H7 (cell line): ENCODE results near the gene ACTG1. TPM values are rescaled to one million over a fixed set of nuclear protein-coding genes. Genes with fewer than 3 reads are reported as not detected.

Experiments used
- DNase-seq: peaks from one replicate; pipeline ENCODE4 v3.0.0; 2012
- H3K27me3 ChIP-seq: 2 replicates; pipeline ENCODE4 v1.6.0; 2011; ENCODE audit warnings: mild to moderate bottlenecking, low read length; ENCODE audit not compliant: control insufficient read depth, insufficient read depth
- H3K36me3 ChIP-seq: replicated peaks from 2 replicates; pipeline ENCODE4 v1.5.1; 2011; ENCODE audit warnings: low read length; ENCODE audit not compliant: control insufficient read depth, insufficient read depth
- H3K4me3 ChIP-seq: 2 replicates; pipeline ENCODE4 v1.5.1; 2011; ENCODE audit warnings: low read depth, mild to moderate bottlenecking, control low read depth, low read length, moderate library complexity; ENCODE audit not compliant: insufficient read depth
- total RNA-seq: library from RNA; depleted of rRNA; stranded (reverse); fragments of >200 nt; shearing (Covaris generic); gene quantifications from 2 replicates; pipeline ENCODE4 v1.2.3, GENCODE V29; 2014

Gene ACTG1
- total RNA-seq, 1 experiment from 2014 or later = 5,789 TPM

DNA sequence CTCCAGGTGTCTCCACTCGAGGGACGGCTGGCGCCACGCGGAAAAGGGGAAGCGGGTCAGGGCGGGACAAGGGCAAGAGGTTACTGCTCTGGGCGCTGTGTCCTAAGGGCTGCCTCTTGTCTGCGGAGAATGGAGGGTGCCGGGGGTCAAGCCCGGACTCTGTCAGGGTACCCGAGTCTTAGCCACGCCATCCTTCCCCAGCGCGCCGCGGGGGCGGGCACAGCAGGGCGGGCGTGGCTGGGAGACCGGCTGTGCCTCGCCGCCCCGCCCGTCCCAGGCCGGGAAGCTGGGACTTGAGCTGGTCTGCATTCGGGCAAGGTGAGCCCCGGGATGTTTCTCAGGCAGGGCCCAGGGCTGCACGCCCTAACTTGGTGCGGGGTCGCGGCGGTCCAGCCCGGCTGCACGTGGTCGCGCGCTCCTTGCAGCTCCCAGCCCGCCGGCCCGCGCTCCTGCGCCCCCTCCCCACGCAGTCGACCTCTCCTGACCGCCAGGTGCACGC is 6.2 kb upstream of the ACTG1 start:
- peaks cover 1% of the 10 kb centered on the region; the same call in 1 of the 2 replicates for H3K36me3 ChIP-seq
- DNase-seq = peak; percentile 88
- H3K27me3 ChIP-seq = peaks cover 18% of the 10 kb centered on the region

DNA sequence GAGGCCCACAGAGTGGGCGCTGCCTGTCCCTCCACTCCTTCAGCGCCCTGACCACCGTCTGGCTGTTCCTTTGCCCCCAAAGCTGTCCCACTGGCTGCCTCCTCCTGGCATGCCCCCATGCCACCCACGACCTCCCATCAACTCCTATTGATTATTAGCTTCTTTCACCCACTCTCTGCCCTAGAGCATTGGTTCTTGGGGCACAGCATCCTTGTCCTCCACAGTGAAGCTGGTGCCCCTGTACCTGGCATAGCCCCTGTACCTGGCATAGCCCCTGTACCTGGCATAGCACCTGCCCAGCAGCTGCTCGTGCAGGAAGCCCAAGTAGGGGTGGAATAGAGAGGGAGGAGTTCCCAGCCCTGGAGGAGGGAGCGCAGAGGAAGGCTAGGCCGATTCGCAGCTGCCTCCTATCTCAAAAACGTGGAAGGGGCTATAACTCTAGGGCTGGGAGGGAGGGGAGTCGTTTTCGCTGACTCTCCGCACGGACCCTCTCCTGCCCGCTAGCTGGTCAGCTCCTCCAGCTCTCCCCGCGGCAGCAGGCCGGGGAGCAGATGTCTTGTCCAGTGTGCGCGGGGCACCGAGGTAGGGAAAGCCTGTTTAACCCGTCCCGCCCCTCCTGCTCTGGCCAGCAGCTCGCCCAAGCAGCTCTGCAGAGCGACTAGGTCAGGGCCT is 5.7 kb upstream of the ACTG1 start:
- Histone ChIP-seq H3K4me3 (peak overlapping the region; percentile 52), H3K27me3 (peaks cover 18% of the 10 kb centered on the region), H3K36me3 (peaks cover 1% of the 10 kb centered on the region; the same call in 1 of the 2 replicates)
- DNase-seq = peak; percentile 81

More for the DNA sequence above, 6.2 kb upstream of the ACTG1 start:
- H3K4me3 ChIP-seq = peak overlapping the region; percentile 52

DNA sequence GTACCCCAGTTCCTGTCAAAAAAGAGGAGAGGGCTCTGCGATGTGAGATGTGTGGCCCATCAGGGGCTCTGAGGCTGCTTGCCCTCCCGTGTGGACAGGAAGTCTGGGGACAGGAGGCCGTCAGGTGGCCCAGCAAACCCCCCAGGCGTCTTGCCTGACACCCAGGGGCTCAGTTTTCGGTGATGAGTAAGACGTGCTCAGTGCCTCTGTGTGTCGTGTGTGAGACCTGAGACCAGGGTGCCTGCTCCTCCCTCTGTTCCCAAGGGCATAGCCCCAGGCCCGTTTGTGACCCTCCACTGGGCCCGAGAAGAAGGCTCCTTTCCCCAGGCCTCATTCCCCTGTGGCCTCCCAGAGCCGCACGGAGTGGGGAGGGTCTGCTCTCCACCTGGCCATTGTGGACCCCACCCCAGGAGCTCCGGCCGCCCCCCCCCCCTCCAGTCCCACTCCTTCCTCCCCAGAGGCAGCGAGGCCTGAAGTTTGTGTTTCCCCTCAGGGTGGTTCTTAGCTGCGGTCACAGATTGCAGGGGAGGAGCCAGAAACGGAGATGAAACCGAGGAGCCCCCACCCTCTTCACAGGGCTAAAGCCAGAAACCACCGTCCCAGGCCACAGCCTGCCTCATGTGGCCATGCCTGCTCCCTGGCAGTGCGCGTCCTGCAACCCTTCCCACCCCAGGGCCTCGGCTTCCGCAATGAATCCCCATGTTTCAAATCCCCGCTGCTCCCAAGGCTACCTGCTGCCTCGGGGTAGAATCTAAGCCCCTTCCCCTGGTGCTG is 4.9 kb upstream of the ACTG1 start:
- Histone ChIP-seq H3K36me3 (peaks cover 1% of the 10 kb centered on the region; the same call in 1 of the 2 replicates), H3K4me3 (no peak overlapping the region; the same call in 1 of the 2 replicates), H3K27me3 (peaks cover 18% of the 10 kb centered on the region)
- peak; percentile 80 for DNase-seq

DNA sequence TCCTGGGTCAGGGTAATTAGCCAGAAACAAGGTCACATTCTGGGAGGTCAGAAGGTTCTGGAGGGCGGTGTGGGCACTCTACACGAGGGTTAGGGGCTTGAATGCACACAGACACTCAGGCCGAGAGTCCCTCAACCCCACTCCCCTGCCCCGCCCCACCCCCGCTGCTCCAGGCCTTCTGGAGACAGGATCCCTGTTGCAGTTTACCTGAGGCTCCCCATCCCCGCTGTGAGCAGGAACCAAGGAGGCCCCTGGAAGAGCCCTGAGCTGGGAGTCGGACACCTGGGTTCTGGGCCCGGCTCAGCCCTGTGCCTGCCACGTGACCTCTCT is 4.4 kb upstream of the ACTG1 start:
- peaks cover 3% of the 10 kb centered on the region for H3K36me3 ChIP-seq
- no peak for DNase-seq
- peaks cover 18% of the 10 kb centered on the region for H3K27me3 ChIP-seq
- H3K4me3 ChIP-seq = no peak overlapping the region

DNA sequence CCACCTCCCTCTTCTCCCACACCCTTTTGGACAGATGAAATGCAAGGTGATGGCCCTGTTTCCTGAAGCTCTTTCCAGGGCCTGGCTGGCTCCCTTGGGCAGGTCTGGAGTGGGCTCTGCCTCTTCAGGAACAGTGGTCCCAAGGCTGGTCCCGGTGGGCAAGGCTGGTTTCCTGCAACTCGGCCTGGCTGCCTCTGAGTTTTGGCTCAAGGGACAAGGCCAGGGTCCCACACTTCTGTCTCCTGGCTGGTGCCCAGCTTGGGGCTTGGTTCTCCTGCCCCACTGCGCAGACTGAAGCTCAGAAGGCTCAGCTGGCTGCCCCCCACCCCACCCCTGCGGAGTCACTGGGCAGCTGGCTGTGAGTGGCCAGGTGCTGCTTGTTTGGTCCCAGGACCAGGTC is 3.8 kb upstream of the ACTG1 start:
- no peak for DNase-seq
- Histone ChIP-seq H3K27me3 (peaks cover 18% of the 10 kb centered on the region), H3K4me3 (0 out of 2 replicates have a peak overlapping the region, but pooled peaks have one; percentile 81), H3K36me3 (peaks cover 8% of the 10 kb centered on the region)

DNA sequence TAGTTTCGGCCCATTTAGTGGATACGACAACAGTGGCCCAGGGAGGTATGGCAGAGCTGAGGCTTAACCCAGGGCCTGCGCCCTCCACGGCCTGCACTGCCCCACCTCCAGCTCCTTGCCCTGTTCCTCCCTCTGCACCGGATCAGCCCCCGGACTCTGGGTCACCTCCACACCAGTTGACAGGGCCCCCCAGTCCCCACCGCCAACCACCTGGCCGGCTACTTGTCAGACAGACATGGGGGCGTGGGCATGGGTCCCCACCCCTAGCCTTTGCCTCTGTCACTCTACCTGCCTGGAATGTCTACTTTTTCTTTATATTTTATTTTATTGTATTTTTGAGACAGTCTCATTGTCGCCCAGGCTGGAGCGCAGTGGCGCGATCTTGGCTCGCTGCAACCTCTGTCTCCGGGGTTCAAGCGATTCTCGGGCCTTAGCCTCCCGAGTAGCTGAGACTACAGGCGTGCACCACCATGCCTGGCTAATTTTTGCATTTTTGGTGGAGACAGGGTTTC is 3.0 kb upstream of the ACTG1 start:
- Histone ChIP-seq H3K36me3 (peaks cover 17% of the 10 kb centered on the region), H3K27me3 (peaks cover 18% of the 10 kb centered on the region), H3K4me3 (peak overlapping the region; percentile 81)
- DNase-seq = peak; percentile 65

DNA sequence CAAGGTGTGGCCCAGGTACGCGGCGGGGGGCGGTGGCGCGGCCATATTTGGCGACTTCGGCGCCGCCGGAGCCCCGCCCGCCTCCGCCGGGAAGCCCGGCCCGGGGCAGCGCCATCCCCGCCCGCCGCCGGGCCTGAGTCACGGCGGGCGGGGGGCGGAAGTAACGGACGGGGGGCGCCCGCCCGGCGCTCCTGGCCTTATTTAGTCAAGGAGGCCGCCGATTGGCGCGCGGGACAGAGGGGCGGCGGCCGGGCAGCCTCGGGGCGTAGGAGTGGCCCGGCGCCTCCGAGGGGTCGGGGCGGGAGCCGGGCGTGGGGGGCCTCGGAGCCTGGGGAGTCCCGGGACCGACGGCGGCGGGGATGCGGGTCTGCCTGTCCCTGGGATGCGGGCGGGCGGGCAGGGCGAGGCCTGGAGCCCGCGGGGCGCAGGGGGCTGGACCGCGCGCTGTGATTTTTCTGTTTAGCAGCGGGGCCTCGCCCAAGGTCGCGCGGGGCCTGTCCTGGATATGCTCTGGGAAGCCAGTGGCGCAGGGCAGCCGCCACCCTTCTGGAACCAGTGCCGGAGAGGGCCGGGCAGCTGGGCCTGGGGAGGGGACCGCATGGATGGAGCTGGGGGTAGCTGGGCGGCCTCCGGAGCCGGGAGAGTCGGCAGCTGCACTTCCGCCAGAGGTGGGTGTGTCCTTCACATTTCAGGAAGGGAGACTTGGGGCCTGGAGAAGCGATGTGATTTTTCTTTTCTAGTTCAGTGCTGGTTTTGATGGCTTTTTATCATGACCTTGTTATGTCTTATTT is 2.3 kb upstream of the ACTG1 start:
- peaks cover 13% of the 10 kb centered on the region for H3K27me3 ChIP-seq
- peaks cover 23% of the 10 kb centered on the region for H3K36me3 ChIP-seq
- peak overlapping the region; percentile 81 for H3K4me3 ChIP-seq
- DNase-seq = peak; percentile 94

DNA sequence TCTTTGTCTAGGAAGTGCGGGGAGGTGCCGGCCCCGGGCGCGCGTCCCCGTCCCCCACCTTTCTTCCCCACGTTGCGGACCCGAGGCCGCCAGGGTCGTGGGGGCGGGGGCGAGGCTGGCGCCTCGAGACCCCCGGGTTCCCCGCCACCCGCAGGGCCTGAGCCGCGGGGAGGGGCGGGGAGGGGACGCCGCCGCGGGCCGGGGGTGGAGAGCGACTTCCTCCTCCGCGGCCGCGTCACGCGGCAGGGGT is 1.8 kb upstream of the ACTG1 start:
- Histone ChIP-seq H3K27me3 (peaks cover 8% of the 10 kb centered on the region), H3K4me3 (peak overlapping the region; percentile 81), H3K36me3 (peaks cover 25% of the 10 kb centered on the region)
- DNase-seq = peak; percentile 89

DNA sequence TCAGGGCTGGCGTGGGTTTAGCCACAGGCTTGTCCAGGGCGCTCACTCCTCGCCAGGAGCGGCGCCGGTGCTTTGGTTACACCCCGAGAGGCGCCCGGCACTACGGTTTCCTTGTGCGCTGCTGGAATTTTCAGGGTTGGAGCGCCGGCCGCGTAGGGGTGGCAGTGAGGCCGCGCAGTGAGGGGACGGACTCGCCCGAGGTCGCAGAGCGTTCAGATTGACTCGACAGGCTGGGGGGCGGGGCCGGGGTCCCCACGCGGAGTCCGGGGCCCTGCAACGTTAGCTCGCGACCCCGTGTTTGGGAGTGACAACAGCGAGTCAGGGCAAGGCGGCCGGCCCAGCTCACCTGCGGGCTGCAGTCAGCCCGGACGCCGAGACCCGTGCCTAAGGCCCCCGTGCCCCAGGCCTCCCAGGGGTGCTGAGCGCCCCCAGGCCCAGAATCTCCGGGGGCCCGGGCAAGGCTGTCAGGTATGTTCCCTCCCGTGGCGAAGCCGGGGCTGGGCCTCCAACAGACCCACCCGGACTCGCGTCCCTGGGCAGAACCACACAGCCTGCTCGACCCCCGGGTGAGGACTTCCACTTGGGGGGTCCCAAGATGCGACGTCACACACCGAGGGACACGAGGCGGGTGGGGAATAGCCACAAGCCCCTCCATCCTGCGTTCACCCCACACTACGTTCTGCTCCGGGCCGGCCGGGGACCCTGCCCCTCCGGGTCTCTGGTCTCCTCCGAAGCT is 1.3 kb upstream of the ACTG1 start:
- peak; percentile 88 for DNase-seq
- peak overlapping the region; percentile 81 for H3K4me3 ChIP-seq
- H3K36me3 ChIP-seq = peaks cover 25% of the 10 kb centered on the region
- H3K27me3 ChIP-seq = peaks cover 3% of the 10 kb centered on the region

DNA sequence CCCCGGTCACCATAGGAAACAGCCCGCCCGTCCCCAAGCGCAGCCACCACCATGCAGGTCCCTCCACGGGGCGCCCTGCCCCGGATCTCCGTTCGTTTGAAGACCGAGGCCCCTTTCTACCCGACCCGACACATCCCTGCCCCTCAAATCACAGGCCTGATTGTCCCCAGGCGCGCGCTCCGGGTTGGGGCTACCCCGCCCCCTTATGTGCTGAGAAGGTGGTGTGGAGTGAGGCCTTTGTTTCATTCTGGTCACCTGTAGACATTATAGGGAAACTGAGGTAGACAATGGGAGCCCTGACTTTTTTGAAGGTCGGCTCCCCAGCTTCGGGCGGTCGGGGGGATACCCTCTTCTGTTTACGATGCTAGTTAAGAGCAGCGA is 763 bp upstream of the ACTG1 start:
- Histone ChIP-seq H3K36me3 (peaks cover 25% of the 10 kb centered on the region), H3K4me3 (peak overlapping the region; percentile 81), H3K27me3 (no peaks in the 10 kb centered on the region)
- peak; percentile 92 for DNase-seq

DNA sequence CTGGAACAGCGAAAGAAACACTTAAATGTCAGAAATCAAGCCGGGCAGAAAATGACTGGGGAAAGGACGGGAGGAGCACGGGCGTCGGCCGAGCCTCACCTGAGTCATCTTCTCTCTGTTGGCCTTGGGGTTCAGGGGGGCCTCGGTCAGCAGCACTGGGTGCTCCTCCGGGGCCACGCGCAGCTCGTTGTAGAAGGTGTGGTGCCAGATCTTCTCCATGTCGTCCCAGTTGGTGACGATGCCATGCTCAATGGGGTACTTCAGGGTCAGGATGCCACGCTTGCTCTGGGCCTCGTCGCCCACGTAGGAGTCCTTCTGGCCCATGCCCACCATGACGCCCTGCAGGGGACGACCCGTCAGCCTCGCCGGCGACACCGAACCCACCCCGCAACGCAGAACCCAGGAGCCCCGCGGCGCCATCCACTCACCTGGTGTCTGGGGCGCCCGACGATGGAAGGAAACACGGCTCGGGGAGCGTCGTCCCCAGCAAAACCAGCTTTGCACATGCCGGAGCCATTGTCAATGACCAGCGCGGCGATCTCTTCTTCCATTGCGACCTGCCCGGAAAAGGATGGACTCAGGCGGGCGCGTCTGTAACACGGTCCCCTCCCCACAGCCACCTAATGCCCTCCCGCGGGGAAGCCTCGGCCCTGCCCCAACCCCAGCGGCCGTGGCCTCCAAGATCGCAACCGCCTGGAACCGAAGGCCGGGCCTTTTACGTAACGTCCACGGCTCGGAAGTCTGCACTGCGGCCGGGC is 616 bp downstream of the ACTG1 start:
- Histone ChIP-seq H3K4me3 (peak overlapping the region; percentile 99), H3K27me3 (no peaks in the 10 kb centered on the region), H3K36me3 (peaks cover 25% of the 10 kb centered on the region)
- DNase-seq = no peak

DNA sequence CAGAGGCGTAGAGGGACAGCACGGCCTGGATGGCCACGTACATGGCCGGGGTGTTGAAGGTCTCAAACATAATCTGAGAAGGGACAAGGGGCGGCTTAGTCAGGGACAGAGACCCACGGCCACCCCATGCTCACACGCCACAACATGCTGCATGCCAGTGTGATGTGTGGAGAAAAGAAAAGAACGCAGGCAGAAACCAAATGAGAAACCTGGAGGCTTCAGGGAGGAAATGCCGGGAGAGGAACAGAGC is 1.1 kb downstream of the ACTG1 start:
- Histone ChIP-seq H3K4me3 (peak overlapping the region; percentile 99), H3K36me3 (peaks cover 25% of the 10 kb centered on the region), H3K27me3 (no peaks in the 10 kb centered on the region)
- no peak for DNase-seq

DNA sequence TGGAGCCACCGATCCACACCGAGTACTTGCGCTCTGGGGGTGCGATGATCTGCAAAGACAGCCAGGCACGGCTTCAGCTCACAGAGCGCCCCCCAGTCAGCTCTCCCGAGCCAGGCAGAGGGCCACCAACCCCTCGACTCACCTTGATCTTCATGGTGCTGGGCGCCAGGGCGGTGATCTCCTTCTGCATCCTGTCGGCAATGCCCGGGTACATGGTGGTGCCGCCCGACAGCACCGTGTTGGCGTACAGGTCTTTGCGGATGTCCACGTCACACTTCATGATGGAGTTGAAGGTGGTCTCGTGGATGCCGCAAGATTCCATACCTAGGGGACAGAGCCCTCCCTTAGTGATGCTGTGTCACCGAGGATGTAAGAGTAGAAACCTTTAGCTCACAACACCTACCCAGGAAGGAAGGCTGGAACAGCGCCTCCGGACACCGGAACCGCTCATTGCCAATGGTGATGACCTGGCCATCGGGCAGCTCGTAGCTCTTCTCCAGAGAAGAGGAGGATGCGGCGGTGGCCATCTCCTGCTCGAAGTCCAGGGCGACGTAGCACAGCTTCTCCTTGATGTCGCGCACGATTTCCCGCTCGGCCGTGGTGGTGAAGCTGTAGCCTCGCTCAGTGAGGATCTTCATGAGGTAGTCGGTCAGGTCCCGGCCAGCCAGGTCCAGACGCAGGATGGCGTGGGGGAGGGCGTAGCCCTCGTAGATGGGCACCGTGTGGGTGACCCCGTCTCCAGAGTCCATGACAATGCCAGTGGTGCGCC is 1.6 kb downstream of the ACTG1 start:
- H3K36me3 ChIP-seq = peaks cover 24% of the 10 kb centered on the region
- peak overlapping the region; percentile 99 for H3K4me3 ChIP-seq
- DNase-seq = no peak

More for the DNA sequence above, 1.6 kb downstream of the ACTG1 start:
- no peaks in the 10 kb centered on the region for H3K27me3 ChIP-seq
